ENCODE results near the gene CPSF3.

CPSF3 gene

DNA sequence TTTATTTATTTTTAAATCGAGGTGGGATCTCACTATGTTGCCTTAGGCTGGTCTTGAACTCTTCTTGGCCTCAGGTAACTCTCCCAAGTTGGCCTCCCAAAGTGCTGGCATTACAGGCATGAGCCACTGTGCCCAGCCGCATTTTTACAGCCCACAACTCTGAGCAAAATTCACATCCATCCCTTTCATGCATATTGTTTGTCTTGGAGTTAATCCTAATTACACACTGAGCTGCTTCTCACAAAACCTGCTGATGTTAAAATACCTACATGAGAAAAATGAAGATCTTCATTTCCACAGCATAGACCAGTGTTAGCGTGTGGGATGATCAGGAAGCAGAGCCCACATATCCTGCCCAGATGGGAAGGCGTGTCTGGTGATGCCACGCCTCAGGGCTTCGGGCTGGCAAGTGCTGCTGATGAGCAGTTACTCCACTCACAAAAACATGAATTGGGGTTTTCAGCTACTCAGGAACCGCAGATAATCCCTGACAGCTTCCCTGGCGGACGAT, 14.8 kb upstream of the CPSF3 start:
- Histone ChIP-seq H3K9me3 (ENCODE audit: control insufficient read depth, insufficient read depth, low read length) (no peaks in the 10 kb centered on the region), H4K20me1 (ENCODE audit: control insufficient read depth, insufficient read depth, low read depth, low read length) (peaks cover 6% of the 10 kb centered on the region; the same call in 1 of the 2 replicates), H3K9me2 (replicated peaks; ENCODE audit: control insufficient read depth, low read length) (no peaks in the 10 kb centered on the region), H3K27ac (ENCODE audit: low read depth, low read length) (no peak overlapping the region), H3K4me1 (ENCODE audit: control insufficient read depth, low read length) (no peaks in the 10 kb centered on the region), H3K79me2 (ENCODE audit: control insufficient read depth, low read length) (no peaks in the 10 kb centered on the region), H3F3A (ENCODE audit: control insufficient read depth, insufficient read depth) (peaks cover 16% of the 10 kb centered on the region; the same call in 1 of the 2 replicates), H3K27me3 (ENCODE audit: control insufficient read depth, low read length) (no peaks in the 10 kb centered on the region), H3K4me3 (ENCODE audit: low read length) (no peak overlapping the region), H3K4me2 (ENCODE audit: low read length) (no peak overlapping the region), H3K36me3 (ENCODE audit: control insufficient read depth, low read length) (peaks cover 43% of the 10 kb centered on the region)
- no peak for TF ChIP-seq EZH2phosphoT487 (IDR thresholded peaks at IDR 0.05; ENCODE audit: borderline replicate concordance, low read length)
- TF ChIP-seq, protein P1, sequence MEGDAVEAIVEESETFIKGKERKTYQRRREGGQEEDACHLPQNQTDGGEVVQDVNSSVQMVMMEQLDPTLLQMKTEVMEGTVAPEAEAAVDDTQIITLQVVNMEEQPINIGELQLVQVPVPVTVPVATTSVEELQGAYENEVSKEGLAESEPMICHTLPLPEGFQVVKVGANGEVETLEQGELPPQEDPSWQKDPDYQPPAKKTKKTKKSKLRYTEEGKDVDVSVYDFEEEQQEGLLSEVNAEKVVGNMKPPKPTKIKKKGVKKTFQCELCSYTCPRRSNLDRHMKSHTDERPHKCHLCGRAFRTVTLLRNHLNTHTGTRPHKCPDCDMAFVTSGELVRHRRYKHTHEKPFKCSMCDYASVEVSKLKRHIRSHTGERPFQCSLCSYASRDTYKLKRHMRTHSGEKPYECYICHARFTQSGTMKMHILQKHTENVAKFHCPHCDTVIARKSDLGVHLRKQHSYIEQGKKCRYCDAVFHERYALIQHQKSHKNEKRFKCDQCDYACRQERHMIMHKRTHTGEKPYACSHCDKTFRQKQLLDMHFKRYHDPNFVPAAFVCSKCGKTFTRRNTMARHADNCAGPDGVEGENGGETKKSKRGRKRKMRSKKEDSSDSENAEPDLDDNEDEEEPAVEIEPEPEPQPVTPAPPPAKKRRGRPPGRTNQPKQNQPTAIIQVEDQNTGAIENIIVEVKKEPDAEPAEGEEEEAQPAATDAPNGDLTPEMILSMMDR (IDR thresholded peaks at IDR 0.05; ENCODE audit: low read depth, low read length, poor library complexity, severe bottlenecking), result no peak

DNA sequence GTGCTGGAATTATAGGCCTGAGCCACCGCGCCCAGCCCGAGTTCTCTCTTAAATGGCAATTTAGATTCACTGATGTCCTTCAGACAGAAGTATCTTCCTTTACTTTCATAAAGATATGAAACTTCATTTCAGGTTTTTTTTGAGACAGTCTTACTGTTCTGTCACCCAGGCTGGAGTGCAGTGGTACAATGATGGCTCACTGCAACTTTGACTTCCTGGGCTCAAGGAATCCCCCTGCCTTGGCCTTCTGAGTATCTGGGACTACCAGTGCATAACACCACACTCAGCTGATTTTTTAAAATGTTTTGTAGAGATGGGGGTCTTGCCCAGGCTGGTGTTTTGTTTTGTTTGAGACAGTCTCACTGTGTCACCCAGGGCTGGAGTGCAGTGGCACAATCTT, 13.3 kb upstream of the CPSF3 start:
- Histone ChIP-seq H3K9me2 (replicated peaks; ENCODE audit: control insufficient read depth, low read length) (no peaks in the 10 kb centered on the region), H3K9me3 (ENCODE audit: control insufficient read depth, insufficient read depth, low read length) (no peaks in the 10 kb centered on the region), H3K27me3 (ENCODE audit: control insufficient read depth, low read length) (no peaks in the 10 kb centered on the region), H3K4me1 (ENCODE audit: control insufficient read depth, low read length) (no peaks in the 10 kb centered on the region), H3K27ac (ENCODE audit: low read depth, low read length) (no peak overlapping the region), H3K36me3 (ENCODE audit: control insufficient read depth, low read length) (peaks cover 49% of the 10 kb centered on the region), H3F3A (ENCODE audit: control insufficient read depth, insufficient read depth) (0 out of 2 replicates have a peak, but pooled peaks cover 2% of the 10 kb centered on the region), H4K20me1 (ENCODE audit: control insufficient read depth, insufficient read depth, low read depth, low read length) (no peaks in the 10 kb centered on the region), H3K79me2 (ENCODE audit: control insufficient read depth, low read length) (peaks cover 5% of the 10 kb centered on the region), H3K4me2 (ENCODE audit: low read length) (no peak overlapping the region), H3K4me3 (ENCODE audit: low read length) (no peak overlapping the region)
- TF ChIP-seq, protein P1 (IDR thresholded peaks at IDR 0.05; ENCODE audit: low read depth, low read length, poor library complexity, severe bottlenecking), result no peak
- no peak for TF ChIP-seq EZH2phosphoT487 (IDR thresholded peaks at IDR 0.05; ENCODE audit: borderline replicate concordance, low read length)

DNA sequence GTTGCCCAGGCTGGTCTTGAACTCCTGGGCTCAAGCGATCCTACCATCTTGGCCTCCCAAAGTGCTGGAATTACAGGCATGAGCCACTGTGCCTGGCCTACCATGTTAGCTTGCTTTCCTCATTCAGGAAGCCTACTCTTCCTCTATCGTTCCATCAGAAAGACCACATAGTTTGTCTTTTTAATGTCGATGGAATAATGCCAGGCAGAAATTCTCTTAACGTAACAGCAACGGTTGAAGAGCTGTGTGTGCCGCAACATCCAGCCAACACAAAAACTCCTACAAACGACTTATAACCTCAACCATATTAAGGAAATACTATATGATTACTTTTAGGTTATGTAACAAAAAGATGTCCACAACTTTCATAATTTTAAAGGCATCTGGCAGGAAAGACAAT, 10.7 kb upstream of the CPSF3 start:
- TF ChIP-seq, protein P1 (IDR thresholded peaks at IDR 0.05; ENCODE audit: low read depth, low read length, poor library complexity, severe bottlenecking), result no peak
- TF ChIP-seq EZH2phosphoT487 (IDR thresholded peaks at IDR 0.05; ENCODE audit: borderline replicate concordance, low read length), result no peak
- H3F3A ChIP-seq (ENCODE audit: control insufficient read depth, insufficient read depth), result no peaks in the 10 kb centered on the region
- H3K36me3 ChIP-seq (ENCODE audit: control insufficient read depth, low read length), result peaks cover 47% of the 10 kb centered on the region

More for the DNA sequence above, 10.7 kb upstream of the CPSF3 start:
- H3K9me2 ChIP-seq (replicated peaks; ENCODE audit: control insufficient read depth, low read length), result no peaks in the 10 kb centered on the region
- peaks cover 16% of the 10 kb centered on the region for H3K79me2 ChIP-seq (ENCODE audit: control insufficient read depth, low read length)
- H3K27me3 ChIP-seq (ENCODE audit: control insufficient read depth, low read length), result no peaks in the 10 kb centered on the region
- H3K4me2 ChIP-seq (ENCODE audit: low read length), result no peak overlapping the region
- H3K4me1 ChIP-seq (ENCODE audit: control insufficient read depth, low read length), result no peaks in the 10 kb centered on the region
- no peak overlapping the region for H3K27ac ChIP-seq (ENCODE audit: low read depth, low read length)
- H3K9me3 ChIP-seq (ENCODE audit: control insufficient read depth, insufficient read depth, low read length), result no peaks in the 10 kb centered on the region
- H4K20me1 ChIP-seq (ENCODE audit: control insufficient read depth, insufficient read depth, low read depth, low read length), result no peaks in the 10 kb centered on the region
- no peak overlapping the region for H3K4me3 ChIP-seq (ENCODE audit: low read length)
